GM12874 (cell line): Measurements from ENCODE around the gene SLX4.

Source experiments
- CTCF ChIP-seq: IDR thresholded peaks from 2 replicates; pipeline ENCODE4 v1.5.1; 2011; ENCODE audit warnings: low read depth, mild to moderate bottlenecking, control low read depth, low read length, moderate library complexity; ENCODE audit not compliant: insufficient read depth

Gene SLX4

GRCh38 chr16:3550851-3551847 lies 60.3 kb downstream of the SLX4 start:
- no peak for TF ChIP-seq CTCF

GRCh38 chr16:3549906-3550305 lies 61.5 kb downstream of the SLX4 start:
- TF ChIP-seq CTCF: no peak

- no peak for TF ChIP-seq CTCF
Measured at GRCh38 chr16:3548859-3549258, 62.5 kb downstream of the SLX4 start.

GRCh38 chr16:3548445-3548844 lies 63.0 kb downstream of the SLX4 start:
- TF ChIP-seq CTCF: no peak

GRCh38 chr16:3546986-3547682 lies 64.3 kb downstream of the SLX4 start:
- no peak for TF ChIP-seq CTCF

GRCh38 chr16:3542601-3543373 lies 68.6 kb downstream of the SLX4 start:
- no peak for TF ChIP-seq CTCF
